Lung (tissue), 12 donors: Measurements from ENCODE around the gene SEC61G. TPM values are rescaled to one million over a fixed set of nuclear protein-coding genes. Genes with fewer than 3 reads are reported as not detected.

Experiments
- ATAC-seq: fragments of 200-7000 bp; cut with Tn5 transposase; one replicate; pipeline ENCODE4 v1.9.1; 2020; ENCODE audit warnings: moderate number of reproducible peaks; ENCODE audit not compliant: insufficient read depth, low FRiP score
- DNase-seq, 3 donors: peaks; one replicate each; pipeline ENCODE4 v3.0.0-alpha.2; 2013 to 2017
- H3K27ac ChIP-seq, 2 donors: one replicate each; pipeline ENCODE4 v1.5.1; 2013; ENCODE audit warnings: mild to moderate bottlenecking in 2 of 2, moderate library complexity in 2 of 2, control low read depth in 1 of 2, inconsistent platforms in 1 of 2, low read depth in 1 of 2, low read length in 1 of 2
- H3K27me3 ChIP-seq, 3 donors: one replicate each; pipeline ENCODE4 v1.5.1; 2013; ENCODE audit warnings: low read length in 2 of 3; ENCODE audit not compliant: control insufficient read depth in 3 of 3, insufficient read depth in 3 of 3
- H3K36me3 ChIP-seq, 4 donors: one replicate each; pipeline ENCODE4 v1.5.1; 2013; ENCODE audit warnings: low read length in 4 of 4, mild to moderate bottlenecking in 1 of 4, moderate library complexity in 1 of 4; ENCODE audit not compliant: control insufficient read depth in 4 of 4, insufficient read depth in 4 of 4
- H3K4me1 ChIP-seq, 5 donors: one replicate each; pipeline ENCODE4 v1.5.1; 2013; ENCODE audit warnings: low read length in 5 of 5, mild to moderate bottlenecking in 2 of 5, moderate library complexity in 1 of 5; ENCODE audit not compliant: control insufficient read depth in 5 of 5, insufficient read depth in 5 of 5
- H3K4me3 ChIP-seq: one replicate; pipeline ENCODE4 v1.5.1; 2013; ENCODE audit warnings: mild to moderate bottlenecking, control low read depth, moderate library complexity
- H3K9ac ChIP-seq, 2 donors: one replicate each; pipeline ENCODE4 v1.5.1; 2013; ENCODE audit warnings: low read length in 2 of 2, control low read depth in 1 of 2; ENCODE audit not compliant: insufficient read depth in 1 of 2
- H3K9me3 ChIP-seq, 4 donors: one replicate each; pipeline ENCODE4 v1.5.1; 2013; ENCODE audit warnings: low read length in 3 of 4, mild to moderate bottlenecking in 1 of 4, moderate library complexity in 1 of 4; ENCODE audit not compliant: control insufficient read depth in 4 of 4, insufficient read depth in 3 of 4
- WGBS, 2 donors: extraction: QIAGEN DNeasy Blood & Tissue Kit; methylation state at CpG; one replicate each; pipeline ENCODE4 v1.1.7; 2013; 5-methylcytosine and 5-hydroxymethylcytosine counted together
- polyA plus RNA-seq, 2 donors: library from polyadenylated mRNA; stranded (reverse); fragments of 200-250 nt; gene quantifications; one replicate each; pipeline ENCODE4 v1.2.1, GENCODE V29; 2013
- total RNA-seq, 2 donors: library from RNA; depleted of rRNA in 1 of 2; stranded (reverse); fragments of >200 nt in 1 of 2; gene quantifications; one replicate each; pipeline ENCODE4 v1.2.1, GENCODE V29; 2014 to 2021
- TF ChIP-seq, protein P1 (sequence below): IDR thresholded peaks from 2 replicates; pipeline ENCODE4 v1.5.1; 2012; ENCODE audit warnings: mild to moderate bottlenecking; ENCODE audit errors: control extremely low read depth, extremely low read depth
- donor health status: control.
- donor health status: control.
- donor health status: Bipolar disorder and iron deficiency.
- donor health status: healthy.
- donor health status: DM: yes; HTN: yes; CAD: no.

SEC61G gene
- total and polyA plus RNA-seq, 4 donors, result 71.9 to 452 (median 230) TPM

DNA sequence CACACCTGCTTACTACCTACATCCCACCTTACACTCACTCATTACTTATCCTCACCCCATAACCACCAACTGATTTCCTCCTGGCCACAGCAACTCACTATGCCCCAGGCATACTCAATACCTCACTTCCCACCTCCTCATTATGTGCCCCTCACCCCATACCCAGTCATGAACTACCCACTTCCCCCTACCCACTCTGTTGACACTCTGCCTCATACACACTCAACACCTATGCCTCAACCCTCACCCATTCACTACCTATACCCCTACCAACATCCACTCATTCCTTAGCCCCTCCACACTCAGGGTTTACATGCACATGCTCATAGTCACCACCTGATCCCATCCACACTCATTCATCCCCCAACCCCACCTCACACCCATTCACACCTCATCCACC lies 39.6 kb downstream of the SEC61G start:
- no peak for DNase-seq
- Histone ChIP-seq H3K9ac (no peak overlapping the region), H3K4me3 (no peak overlapping the region), H3K27ac (no peak overlapping the region), H3K9me3 (peaks cover 0 to 5% (median under 1%) of the 10 kb centered on the region in 4 donors), H3K4me1 (no peaks in the 10 kb centered on the region), H3K36me3 (no peaks in the 10 kb centered on the region), H3K27me3 (no peaks in the 10 kb centered on the region)
- no peak for ATAC-seq
- TF ChIP-seq, protein P1, sequence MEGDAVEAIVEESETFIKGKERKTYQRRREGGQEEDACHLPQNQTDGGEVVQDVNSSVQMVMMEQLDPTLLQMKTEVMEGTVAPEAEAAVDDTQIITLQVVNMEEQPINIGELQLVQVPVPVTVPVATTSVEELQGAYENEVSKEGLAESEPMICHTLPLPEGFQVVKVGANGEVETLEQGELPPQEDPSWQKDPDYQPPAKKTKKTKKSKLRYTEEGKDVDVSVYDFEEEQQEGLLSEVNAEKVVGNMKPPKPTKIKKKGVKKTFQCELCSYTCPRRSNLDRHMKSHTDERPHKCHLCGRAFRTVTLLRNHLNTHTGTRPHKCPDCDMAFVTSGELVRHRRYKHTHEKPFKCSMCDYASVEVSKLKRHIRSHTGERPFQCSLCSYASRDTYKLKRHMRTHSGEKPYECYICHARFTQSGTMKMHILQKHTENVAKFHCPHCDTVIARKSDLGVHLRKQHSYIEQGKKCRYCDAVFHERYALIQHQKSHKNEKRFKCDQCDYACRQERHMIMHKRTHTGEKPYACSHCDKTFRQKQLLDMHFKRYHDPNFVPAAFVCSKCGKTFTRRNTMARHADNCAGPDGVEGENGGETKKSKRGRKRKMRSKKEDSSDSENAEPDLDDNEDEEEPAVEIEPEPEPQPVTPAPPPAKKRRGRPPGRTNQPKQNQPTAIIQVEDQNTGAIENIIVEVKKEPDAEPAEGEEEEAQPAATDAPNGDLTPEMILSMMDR, result no peak

GRCh38 chr7:54712820-54713219 lies 46.2 kb downstream of the SEC61G start:
- Histone ChIP-seq H3K27ac (no peak overlapping the region), H3K9ac (no peak overlapping the region), H3K4me1 (no peaks in the 10 kb centered on the region), H3K9me3 (peaks cover 0 to 5% (median 3%) of the 10 kb centered on the region in 4 donors), H3K27me3 (no peaks in the 10 kb centered on the region), H3K36me3 (no peaks in the 10 kb centered on the region), H3K4me3 (no peak overlapping the region)
- ATAC-seq (no peak), DNase-seq (no peak)
- TF ChIP-seq, protein P1, result no peak
- WGBS, 2 donors, result 80 to 87% methylated on average over 4 of the region's 4 CpGs

GRCh38 chr7:54711900-54712595 lies 47.0 kb downstream of the SEC61G start:
- H3K27me3 ChIP-seq, result no peaks in the 10 kb centered on the region
- H3K36me3 ChIP-seq, result no peaks in the 10 kb centered on the region
- DNase-seq, result no peak
- TF ChIP-seq, protein P1, result no peak
- ATAC-seq, result no peak
- H3K4me3 ChIP-seq, result peak overlapping the region; percentile 2
- H3K9me3 ChIP-seq, result peaks cover 0 to 5% (median 3%) of the 10 kb centered on the region in 4 donors
- H3K27ac ChIP-seq, result no peak overlapping the region
- no peak overlapping the region for H3K9ac ChIP-seq
- 82 to 90% methylated on average over 2 of the region's 2 CpGs for WGBS, 2 donors
- H3K4me1 ChIP-seq, result no peaks in the 10 kb centered on the region

- no peak overlapping the region for H3K27ac ChIP-seq
- DNase-seq (no peak), ATAC-seq (no peak)
- H3K27me3 ChIP-seq, result no peaks in the 10 kb centered on the region
- no peak overlapping the region for H3K4me3 ChIP-seq
- no peaks in the 10 kb centered on the region for H3K36me3 ChIP-seq
- WGBS, 2 donors, result 74 to 79% methylated on average over 1 of the region's 1 CpG
- TF ChIP-seq, protein P1, result no peak
- no peak overlapping the region for H3K9ac ChIP-seq
- no peaks in the 10 kb centered on the region for H3K4me1 ChIP-seq
- peaks cover 0 to 7% (median 4%) of the 10 kb centered on the region in 4 donors for H3K9me3 ChIP-seq
Measured at GRCh38 chr7:54709283-54709682, 49.7 kb downstream of the SEC61G start.
